ENCODE data around the gene PTH2.

DNA sequence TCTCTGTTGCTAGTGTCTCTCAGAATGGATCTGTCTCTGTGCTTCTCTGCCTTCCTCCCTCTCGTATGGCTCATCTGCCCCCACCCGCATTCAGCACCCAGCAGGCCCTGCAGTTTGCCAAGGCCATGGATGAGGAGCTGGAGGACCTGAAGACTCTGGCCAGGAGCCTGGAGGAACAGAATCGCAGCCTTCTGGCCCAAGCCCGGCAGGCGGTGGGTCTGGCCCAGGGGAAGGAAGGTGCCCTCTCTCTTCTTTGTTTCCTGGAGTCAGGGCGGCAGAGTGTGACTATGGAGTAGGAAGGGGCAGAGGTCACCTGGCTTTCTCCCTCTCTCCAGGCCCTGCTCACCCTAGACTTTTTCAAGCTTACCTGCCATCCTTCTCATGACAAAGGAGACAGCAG, 24.3 kb downstream of the PTH2 start:
- TF ChIP-seq, protein P1, sequence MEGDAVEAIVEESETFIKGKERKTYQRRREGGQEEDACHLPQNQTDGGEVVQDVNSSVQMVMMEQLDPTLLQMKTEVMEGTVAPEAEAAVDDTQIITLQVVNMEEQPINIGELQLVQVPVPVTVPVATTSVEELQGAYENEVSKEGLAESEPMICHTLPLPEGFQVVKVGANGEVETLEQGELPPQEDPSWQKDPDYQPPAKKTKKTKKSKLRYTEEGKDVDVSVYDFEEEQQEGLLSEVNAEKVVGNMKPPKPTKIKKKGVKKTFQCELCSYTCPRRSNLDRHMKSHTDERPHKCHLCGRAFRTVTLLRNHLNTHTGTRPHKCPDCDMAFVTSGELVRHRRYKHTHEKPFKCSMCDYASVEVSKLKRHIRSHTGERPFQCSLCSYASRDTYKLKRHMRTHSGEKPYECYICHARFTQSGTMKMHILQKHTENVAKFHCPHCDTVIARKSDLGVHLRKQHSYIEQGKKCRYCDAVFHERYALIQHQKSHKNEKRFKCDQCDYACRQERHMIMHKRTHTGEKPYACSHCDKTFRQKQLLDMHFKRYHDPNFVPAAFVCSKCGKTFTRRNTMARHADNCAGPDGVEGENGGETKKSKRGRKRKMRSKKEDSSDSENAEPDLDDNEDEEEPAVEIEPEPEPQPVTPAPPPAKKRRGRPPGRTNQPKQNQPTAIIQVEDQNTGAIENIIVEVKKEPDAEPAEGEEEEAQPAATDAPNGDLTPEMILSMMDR (IDR thresholded peaks at IDR 0.05): no peak
- TF ChIP-seq POLR2A (IDR thresholded peaks at IDR 0.05): no peak

All from uterus (tissue), 2 donors.